ENCODE measurements around the gene PRXL2A.
"Not testable (repeated sequence)": the region's sequence is repeated elsewhere in the genome, so short reads cannot be mapped to it uniquely, and the experiment has no call there.

Gene PRXL2A, protein sequence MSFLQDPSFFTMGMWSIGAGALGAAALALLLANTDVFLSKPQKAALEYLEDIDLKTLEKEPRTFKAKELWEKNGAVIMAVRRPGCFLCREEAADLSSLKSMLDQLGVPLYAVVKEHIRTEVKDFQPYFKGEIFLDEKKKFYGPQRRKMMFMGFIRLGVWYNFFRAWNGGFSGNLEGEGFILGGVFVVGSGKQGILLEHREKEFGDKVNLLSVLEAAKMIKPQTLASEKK

DNA sequence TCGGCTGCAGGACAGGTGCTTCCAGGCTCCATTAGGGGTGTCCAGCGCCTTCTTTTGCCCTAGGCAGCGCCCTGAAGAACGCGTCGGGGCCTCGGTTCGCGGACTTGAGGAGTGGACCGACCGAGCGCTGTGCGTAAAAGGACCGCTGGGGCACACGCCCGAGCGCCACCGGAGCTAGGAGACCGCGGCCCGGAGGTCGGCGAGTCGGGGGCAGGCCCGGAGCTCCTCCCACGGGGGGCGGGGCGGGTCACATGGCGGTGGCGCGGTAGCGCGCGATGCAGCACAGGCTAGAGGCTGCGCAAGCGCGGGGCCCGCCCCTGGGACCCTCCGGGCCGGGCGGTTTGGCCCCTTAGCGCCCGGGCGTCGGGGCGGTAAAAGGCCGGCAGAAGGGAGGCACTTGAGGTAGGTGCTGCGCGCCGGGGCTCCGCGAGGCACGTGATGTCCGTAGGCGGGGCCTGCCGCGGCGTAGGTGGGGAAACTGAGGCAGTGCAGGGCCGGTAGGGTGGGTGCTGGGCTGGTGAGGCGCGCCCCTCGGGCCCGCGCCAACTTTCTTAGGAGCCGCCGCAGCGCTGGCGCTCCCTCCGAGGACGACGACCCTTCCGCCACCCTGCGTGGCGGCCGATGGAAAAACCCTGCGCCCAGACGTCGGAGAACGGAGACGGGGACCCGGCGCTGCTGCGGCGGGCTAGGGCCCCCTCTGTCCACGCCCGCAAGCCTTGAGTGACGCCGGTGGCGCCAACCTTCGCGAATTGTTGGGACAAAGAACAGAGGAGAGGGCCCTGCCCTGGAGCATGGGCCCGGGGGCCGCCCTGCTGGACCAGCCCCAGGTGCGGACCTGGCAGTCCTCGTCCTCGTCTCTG, at the start of gene PRXL2A:
Gene PRXL2A, plus strand, starts transcription at position 310 of the 860 bp plus-strand sequence. CDS start 11,917 bp downstream, outside the sequence.
- no peak for DNase-seq

DNA sequence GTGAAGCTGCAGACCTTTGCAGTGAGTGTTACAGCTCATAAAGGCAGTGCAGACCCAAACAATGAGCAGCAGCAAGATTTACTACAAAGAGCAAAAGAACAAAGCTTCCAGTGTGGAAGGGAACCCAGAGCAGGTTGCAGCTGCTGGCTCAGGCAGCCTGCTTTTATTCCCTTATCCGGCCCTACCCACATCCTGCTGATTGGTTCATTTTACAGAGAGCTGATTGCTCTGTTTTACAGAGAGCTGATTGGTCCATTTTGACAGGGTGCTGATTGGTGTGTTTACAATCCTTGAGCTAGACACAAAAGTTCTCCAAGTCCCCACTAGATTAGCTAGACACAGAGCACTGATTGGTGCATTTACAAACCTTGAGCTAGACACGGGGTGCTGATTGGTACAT, 49.4 kb upstream of the PRXL2A start:
- not testable (repeated sequence) for DNase-seq

DNA sequence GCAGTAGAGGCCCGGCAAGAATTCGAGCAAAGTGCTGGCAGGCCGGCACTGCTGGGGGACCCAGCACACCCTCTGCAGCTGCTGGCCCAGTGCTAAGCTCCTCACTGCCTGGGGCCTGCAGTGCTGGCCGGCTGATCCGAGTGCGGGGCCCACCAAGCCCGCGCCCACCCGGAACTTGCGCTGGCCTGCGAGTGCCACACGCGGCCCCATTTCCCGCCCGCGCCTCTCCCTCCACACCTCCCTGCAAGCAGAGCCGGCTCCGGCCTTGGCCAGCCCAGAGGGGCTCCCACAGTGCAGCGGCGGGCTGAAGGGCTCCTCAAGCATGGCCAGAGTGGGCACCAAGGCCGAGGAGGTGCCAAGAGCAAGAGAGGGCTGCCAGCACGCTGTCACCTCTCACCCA, 48.7 kb upstream of the PRXL2A start:
- no peak for DNase-seq

DNA sequence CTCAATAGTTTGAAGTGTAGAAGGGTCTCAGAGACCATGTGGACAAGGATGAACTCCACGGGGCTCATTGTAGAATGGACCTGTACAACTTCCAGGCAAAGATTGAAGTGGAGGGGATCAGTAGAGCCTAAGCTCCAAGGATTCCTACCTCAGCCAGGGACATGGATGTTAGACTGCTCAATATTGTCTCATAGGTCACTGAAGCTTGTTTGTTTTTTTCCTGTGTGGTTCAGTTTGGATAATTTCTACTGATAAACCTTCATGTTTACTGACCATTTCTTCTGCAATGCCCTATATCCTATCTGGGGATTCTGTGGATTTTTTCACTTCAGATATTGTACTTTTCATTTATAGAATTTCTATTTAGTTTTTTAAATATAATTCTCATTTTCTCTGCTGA, 42.8 kb upstream of the PRXL2A start:
- no peak for DNase-seq

DNA sequence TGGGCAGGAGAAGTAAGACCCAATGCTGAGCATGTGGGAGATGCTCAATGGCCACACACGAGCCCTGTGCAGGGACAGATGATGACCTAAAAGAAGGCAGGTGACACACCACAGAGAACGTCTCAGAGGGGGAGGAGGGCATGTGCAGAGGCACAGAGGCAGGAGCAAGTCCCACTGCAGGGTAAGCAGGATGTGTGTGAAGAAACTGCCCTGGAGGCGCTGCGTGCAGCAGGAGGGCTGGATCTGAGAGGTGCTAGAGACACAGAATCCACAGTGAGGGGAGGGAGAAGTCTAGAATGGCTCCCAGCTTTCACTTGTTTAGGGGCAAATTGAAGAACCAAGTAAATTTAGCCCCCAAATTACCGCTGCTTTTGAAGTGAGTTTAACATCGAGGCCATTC, 36.9 kb upstream of the PRXL2A start:
- no peak for DNase-seq

DNA sequence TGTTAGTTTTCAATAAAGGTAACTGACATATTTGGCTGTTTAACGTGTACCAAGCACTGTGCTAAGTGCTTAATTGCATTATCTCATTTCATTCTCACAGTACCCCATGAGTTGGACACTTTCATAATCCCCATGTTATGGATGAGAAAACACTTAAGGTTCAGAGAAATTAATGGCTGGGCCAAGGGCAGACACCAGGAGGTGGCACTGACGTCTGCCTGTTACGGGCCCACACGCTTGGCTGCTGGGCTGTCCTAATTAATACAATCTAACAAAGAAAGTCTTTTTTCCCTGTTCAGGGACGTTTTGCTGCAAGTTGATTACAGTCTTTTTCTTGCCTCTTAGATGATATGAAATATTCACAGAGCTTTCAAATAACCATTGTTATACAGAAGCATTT, 35.7 kb upstream of the PRXL2A start:
- no peak for DNase-seq

DNA sequence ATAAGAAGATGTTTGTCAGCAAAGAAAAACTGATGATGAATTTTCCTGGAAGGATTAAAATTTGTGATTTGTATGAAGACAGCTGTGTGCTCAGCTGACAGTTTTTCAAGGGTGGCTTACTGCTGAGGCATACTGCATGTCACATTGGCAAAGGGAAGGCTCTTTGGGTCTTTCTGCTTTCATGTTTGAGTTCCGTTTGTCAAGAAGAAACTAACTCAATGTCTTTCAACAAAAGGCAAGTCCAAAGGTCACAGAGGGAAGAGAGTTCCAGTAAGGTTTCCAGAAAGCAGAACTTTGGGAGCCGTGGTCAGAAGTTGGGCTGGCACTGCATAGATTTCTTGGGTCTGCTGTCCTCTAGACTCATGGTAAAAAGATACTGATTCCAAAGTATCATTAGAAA, 34.8 kb upstream of the PRXL2A start:
- no peak for DNase-seq

DNA sequence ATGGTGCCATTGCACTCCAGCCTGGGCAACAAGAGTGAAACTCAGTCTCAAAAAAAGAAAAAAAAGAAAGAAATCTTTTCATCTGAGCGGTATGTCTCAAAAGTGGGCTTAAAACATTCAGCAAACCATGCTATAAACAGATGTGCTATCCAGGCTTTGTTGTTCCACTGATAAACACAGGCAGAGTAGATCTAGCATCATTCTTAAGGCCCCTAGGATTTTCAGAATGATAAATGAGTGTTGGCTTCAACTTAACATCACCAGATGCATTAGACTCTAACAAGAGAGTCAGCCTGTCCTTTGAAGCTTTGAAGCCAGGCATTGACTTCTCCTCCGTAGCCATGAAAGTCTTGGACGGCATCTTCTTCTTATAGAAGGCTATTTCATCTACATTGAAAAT, 28.6 kb upstream of the PRXL2A start:
- no peak for DNase-seq

DNA sequence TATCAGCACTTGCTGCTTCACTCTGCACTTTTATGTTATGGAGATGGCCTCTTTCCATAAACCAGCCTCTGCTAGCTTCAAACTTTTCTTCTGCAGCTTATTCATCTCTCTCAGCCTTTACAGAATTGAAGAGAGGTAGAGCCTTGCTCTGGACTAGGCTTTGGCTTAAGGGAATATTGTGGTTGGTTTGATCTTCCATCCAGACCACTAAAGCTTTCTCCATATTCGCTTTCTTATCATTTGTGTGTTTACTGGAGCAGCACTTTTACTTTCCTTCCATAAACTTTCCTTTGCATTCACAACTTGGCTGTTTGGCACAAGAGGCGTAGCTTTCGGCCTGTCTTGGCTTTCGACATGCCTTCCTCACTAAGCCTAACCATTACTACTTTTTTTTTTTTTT, 28.2 kb upstream of the PRXL2A start:
- no peak for DNase-seq

DNA sequence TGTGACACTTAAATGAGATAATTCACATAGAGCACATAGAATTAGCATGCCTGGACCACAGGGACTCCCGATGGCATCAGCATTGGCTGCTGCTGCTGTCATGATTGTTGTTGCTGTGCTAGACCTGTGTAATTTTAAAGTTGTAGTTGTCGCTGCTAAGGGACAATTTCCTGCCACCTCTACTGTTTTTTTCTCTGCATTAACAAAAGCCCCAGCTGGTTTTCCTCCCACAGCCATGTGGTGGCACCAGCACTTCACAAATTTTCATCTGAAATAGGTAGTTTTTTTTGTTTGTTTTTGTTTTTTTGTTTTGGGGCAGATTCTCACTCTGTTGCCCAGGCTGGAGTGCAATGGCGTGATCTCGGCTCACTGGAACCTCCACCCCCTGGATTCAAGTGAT, 25.4 kb upstream of the PRXL2A start:
- no peak for DNase-seq

DNA sequence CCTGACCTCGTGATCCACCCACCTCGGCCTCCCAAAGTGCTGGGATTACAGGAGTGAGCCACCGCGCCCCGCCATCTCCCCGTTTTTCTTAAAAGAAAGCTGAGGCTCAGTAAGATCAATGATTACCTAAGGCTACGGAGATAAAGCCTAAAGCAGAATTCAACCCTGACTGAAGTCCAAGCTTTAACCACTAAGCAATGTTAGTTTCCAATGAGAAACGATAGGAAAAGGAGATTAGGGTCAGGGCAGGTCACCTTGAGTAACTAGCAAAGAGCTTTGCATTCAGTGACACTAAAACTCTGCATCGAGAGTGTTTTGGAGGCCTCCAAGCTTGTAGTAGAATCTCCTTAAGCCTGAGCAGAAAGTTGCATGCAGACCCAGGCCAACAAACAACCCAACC, 17.6 kb upstream of the PRXL2A start:
- no peak for DNase-seq

DNA sequence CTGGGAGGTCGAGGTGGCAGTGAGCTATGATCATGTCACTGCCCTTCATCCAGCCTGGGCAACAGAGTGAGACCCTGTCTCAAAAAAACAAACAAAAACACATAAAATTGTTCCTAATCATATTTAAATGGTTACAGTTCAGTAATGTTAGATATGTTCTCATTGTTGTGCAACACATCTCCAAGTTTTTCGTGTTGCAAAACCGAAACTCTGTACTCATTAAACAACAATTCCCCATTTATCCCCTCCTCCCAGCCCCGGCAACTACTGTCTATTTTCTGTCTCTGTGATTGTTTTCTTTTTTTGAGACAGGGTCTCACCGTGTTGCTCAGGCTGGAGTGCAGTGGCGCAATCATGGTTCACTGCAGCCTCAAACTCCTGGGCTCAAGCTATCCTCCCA, 16.1 kb upstream of the PRXL2A start:
- no peak for DNase-seq

DNA sequence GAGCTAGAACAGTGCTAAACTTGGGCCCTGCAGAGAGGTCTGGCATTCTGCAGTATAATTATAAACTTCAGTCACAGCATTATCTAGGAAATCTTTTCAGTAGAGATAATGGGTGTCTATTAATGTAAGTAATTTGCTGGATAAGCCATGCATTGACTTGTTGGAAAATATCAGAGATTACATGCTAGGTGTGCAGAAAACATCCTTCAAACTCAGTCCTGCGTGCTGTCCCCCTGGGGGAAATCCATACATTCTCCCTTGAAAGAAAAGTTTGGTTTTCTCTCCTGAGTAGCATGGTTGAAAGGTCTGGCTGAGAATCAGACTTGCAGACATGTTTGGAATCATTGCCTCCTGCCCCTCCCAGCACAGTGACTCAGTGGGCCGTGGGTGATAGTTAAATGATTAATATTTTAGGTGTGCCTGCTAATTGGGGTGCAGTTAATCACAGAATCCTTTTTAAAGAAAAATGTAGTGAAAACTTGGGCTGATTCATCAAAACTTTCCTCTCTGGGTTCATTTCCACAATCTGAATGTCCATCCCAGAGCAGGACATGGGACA, 13.9 kb upstream of the PRXL2A start:
- no peak for DNase-seq

DNA sequence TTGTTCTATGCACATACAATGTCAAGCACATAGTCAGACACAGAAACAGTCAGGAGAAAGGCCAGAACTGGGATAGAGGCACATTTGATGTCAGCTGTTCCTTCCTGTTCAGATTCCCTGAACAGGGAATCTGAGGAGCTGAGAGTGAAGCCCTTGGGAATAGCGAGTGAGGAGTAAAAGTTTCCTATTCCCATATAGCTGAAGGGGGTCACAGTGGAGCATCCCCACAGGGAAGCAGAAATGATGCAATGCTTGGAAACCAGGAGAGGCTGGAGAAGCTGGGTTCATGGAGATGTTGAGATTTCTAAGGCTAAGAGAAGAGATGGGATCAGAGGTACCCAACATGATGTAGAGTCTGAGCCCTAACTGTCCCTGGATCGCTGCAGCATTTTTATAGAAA, 11.3 kb upstream of the PRXL2A start:
- no peak for DNase-seq

DNA sequence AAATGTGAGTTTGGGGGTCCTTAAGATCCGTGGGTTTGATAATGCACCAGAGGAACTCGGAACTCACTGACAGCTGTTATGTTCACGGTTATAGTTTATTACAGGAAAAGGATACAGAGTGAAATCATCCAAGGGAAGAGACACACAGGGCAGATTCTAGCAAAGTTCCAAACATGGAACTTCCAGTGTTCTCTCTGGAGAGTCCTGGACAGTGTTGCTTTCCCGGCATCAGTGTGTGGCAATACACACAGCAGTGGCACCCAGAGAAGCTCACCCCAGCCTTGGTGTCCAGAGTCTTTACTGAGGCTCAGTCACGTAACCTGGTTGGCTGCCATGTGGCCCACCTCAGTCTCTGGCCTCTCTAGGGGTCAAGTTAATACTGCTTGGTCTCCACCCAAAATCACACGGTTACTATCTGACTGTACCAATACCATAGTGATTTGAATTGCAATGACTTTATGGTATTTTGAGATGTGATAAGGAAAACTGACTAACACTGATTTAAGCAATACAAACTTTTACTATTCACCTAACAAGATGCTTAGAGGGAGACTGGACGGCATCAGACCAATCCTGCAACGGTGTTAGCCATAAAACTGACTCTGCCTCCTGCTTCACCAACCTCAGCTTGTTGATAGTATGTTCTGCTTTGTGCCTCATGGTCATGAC, 8.1 kb upstream of the PRXL2A start:
- no peak for DNase-seq

DNA sequence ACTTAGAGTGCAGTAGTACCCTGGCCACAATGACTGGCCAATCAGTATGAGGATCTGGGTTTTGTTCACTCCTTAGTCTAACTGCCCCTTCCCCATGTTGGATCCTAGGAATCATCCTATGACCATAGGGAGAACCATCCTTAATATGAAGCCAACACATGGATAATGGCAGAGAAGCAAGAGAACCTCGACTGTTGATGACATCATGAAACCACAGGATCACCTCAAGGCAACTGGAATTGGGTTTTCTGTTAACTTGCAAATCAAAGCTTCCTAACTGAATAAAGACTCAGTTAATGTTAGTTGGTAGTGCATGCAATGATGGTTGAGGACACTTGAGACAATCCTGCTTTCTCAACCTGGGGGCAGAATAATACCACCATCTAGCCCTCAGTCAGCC, 3.3 kb upstream of the PRXL2A start:
- DNase-seq: no peak

DNA sequence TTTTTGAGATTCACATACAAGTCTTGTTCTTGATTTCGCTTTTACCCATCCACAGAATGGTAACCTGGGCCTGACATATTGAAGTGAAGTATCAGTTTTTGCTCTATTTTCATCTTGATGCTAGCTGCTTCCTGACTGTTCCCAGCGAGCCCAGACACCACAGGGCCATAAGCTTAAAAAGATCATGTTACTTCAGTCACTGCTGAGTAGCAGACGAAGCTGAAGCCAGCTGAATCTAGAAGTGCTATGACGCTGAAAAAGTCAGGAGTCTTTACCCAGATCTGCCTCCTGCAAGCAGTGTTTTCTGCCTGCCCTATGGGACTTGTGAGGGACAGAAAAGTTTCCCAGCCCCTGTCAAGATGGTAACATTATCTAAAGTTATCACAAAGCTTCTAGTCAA, 2.7 kb upstream of the PRXL2A start:
- DNase-seq: no peak

DNA sequence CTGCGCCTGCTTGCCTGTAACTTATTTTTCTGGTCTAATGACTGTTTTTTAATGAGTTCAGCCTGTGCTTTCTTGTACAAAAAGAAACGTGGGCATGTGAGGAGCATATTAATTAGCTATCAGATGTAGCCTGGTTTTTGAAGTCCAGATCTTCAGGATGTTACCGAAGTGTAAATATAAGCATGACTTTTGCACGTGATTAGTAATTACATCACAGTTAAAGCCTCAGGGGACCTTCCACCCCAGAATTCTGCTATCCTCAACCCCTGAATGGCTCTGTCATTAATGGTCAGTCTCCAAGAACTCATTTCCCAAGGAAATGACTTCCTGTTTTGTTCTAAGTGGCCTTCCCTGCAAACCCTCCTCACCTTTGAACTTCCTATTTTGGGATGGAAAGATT, 2.1 kb upstream of the PRXL2A start:
- no peak for DNase-seq

DNA sequence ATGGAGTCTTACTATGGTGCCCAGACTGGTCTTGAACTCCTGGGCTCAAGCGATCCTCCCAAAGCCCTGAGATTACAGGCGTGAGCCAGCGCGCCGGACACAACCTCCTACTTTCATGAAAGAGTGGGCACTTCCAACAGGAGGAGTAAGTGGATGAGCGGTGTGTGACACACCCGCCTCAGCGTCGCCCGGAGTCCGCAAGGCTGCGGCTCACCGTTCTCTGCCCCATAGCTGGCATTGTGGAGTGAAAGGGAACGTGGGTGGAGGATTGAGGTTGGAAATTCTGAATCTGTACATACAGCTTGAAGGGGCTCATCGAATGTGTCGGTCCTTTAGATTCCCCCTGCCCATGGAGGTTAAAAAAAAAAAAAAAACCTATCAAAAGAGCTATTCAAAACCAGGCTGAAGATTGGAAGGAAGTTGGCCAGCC, 524 bp upstream of the PRXL2A start:
- DNase-seq: no peak

DNA sequence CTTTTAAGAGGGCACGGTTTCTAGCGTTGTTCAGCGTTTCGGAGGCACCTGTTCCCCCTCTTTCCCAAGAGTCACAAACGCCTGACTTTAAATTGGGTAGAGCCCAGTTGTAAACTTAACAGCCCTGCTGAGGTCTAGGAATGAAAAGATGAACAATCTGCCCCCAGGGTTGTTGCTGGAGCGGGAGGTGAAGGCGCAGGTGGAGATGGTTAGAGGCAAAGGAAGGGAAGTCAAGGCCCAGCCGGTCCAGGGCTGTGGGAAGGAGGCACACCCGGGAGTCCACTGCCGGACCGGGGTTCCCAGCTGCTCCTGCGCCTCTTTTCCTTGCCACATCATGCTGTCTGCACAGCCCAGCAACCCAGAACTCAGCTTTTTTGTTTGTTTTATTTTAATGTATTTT, 770 bp downstream of the PRXL2A start:
- no peak for DNase-seq

DNA sequence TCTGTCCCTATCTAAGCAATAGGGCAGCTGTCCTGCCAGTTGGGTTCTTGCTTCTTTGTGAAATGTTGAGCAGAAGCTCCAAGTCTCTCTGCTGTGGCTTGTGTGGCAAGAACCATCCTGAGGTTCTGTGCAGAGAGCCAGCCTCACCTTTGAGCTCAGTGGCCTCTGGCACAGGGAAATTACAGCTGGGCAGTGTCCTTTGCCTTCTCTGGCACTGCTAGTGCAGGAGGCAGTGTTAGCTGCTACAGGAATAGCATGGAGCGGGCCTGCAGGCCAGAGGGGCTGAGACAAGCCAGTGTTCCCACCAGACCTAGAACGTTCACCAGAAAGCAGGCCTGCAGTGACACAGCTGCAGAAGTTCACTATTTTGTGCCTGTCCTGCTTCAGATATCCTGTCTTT, 1.8 kb downstream of the PRXL2A start:
- DNase-seq: no peak

DNA sequence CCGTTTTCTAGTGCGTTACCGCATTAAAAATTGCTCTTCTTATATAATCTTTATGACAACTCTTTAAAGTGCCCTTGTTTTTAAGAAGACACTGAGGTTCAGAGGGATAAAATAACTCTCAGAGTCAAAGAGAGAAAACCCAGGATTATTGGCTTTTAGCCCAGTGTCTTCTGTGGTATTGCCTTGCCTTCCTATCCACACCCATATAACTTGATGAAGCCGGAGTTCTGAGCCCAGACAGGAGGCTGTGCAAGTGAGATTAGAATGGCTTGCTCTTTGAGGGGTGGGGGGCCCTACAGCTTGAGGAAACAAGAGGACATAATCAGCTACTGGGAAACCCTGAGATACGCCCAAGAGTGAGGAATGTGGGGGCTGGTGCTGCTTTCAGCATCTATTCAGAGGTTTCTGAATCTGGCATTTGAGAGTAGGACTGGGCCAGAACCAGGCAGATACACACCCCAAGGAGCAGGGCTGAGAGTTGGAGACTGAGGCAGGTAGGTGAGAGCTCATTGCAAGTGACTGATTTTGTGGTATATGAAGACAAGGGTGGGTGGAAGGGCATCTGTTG, 2.3 kb downstream of the PRXL2A start:
- no peak for DNase-seq

DNA sequence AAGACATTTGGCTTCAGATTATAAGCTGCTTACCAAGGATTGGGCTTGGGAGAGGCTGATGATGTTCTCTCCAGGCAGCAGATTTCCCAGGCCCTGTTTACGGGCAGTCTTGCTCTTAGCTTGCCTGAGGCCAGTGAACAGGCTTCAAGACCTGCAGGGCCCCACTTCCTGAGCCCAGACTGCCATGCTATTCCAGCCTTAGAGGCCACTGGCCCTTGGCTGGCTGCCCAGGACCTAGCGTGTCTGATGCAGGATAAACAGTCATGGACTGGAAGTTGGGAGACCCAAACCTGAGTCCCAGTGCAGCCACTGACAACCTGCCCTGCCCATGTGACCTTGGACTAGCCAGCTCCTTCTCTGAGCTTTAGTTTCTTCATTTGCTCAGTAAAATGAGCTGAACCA, 2.9 kb downstream of the PRXL2A start:
- DNase-seq: no peak

Measured in cerebellar nuclear complex (tissue), 1 donor.